Endothelial cell of hepatic sinusoid (primary cell): ENCODE data around the gene CITED2.

Source experiments
- in situ Hi-C: cut with HindIII; loops from 2 replicates; pipeline ENCODE4 v1.10.0; 2017; ENCODE audit warnings: low sequenced_read_pairs

Gene CITED2

GRCh38 chr6:139335447-139336210 is 38.8 kb downstream of the CITED2 start:
- in situ Hi-C loops = loop anchor here (5.0 kb wide), 1 partner anchor 73 kb away; no protein-coding TSS in a partner anchor

- in situ Hi-C loops = loop anchor here (5.0 kb wide), 1 partner anchor 73 kb away; no protein-coding TSS in a partner anchor
These were observed 39.5 kb downstream of the CITED2 start for GRCh38 chr6:139334806-139335446.

- in situ Hi-C loops = no loop called here
These were observed 43.5 kb downstream of the CITED2 start for GRCh38 chr6:139330826-139331500.

GRCh38 chr6:139330306-139330705 is 44.1 kb downstream of the CITED2 start:
- in situ Hi-C loops = no loop called here

- in situ Hi-C loops = no loop called here
These were observed 45.2 kb downstream of the CITED2 start for GRCh38 chr6:139329224-139329623.

GRCh38 chr6:139327038-139327437 is 47.4 kb downstream of the CITED2 start:
- in situ Hi-C loops = no loop called here

GRCh38 chr6:139325686-139326085 is 48.8 kb downstream of the CITED2 start:
- in situ Hi-C loops = no loop called here

GRCh38 chr6:139325125-139325524 is 49.3 kb downstream of the CITED2 start:
- in situ Hi-C loops = no loop called here

- in situ Hi-C loops = no loop called here
These were observed 50.2 kb downstream of the CITED2 start for GRCh38 chr6:139324301-139324555.

- in situ Hi-C loops = no loop called here
These were observed 50.7 kb downstream of the CITED2 start for GRCh38 chr6:139323511-139324300.
